ENCODE data around the gene SSBP4. TPM values are rescaled to one million over a fixed set of nuclear protein-coding genes. Genes with fewer than 3 reads are reported as not detected.

SSBP4 gene
- total RNA-seq, 4 donors from 2014 or later: 23.7 to 48.1 (median 26.1) TPM

DNA sequence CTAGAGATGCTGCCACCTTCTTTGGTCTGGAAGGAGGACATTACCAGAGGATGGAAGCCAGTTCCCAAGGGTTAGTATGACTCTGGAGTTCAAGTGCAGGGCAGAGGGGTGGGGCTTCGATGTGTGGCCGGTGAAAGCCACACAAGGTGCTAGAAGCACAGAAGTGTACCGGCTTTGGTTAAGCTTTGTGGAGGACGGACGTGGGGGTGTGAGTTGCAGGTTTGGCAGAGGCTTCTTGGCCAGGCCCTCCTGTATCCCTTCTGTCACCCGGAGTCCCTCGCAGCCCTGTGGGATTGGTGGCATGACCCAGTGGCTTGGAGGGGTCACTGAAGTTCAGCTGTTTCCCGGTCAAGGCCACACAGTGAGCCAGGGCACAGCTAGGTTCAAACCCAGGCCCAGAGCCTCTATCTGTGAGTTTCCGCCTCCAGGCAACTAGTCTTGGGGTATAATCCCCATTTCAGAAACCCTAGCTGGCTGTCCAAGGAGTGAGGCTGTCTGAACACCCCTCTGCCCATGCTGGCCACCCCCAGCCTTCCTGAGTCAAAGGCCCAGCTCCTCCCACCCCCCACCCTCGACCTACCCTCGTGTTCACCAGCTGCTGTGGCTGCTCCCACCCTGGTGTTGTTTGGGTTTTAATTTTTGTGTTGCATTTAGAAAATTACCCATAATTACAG, 4.6 kb upstream of the SSBP4 start:
- WGBS, 2 donors: 21 to 30% methylated on average over 7 of the region's 11 CpGs
- Histone ChIP-seq H3K27me3 (peaks cover 0 to 31% (median 0%) of the 10 kb centered on the region in 4 donors), H3K4me1 (peaks cover 46 to 63% (median 49%) of the 10 kb centered on the region in 3 donors), H3K4me3 (peak overlapping the region in 3 of 4 donors; percentile 21 to 58 (median 30)), H3K27ac (peak overlapping the region; percentile 67 to 94 (median 92)), H3K36me3 (no peaks in the 10 kb centered on the region), H3K9me3 (no peaks in the 10 kb centered on the region)
- intact Hi-C loops (cut with DNase I): loop anchor here (5.0 kb wide), 1 partner anchor 62 kb away; no protein-coding TSS in a partner anchor
- no peak for TF ChIP-seq POLR2A (IDR thresholded peaks at IDR 0.05)
- TF ChIP-seq, protein P1, sequence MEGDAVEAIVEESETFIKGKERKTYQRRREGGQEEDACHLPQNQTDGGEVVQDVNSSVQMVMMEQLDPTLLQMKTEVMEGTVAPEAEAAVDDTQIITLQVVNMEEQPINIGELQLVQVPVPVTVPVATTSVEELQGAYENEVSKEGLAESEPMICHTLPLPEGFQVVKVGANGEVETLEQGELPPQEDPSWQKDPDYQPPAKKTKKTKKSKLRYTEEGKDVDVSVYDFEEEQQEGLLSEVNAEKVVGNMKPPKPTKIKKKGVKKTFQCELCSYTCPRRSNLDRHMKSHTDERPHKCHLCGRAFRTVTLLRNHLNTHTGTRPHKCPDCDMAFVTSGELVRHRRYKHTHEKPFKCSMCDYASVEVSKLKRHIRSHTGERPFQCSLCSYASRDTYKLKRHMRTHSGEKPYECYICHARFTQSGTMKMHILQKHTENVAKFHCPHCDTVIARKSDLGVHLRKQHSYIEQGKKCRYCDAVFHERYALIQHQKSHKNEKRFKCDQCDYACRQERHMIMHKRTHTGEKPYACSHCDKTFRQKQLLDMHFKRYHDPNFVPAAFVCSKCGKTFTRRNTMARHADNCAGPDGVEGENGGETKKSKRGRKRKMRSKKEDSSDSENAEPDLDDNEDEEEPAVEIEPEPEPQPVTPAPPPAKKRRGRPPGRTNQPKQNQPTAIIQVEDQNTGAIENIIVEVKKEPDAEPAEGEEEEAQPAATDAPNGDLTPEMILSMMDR (IDR thresholded peaks at IDR 0.05): no peak
- no peak for DNase-seq

DNA sequence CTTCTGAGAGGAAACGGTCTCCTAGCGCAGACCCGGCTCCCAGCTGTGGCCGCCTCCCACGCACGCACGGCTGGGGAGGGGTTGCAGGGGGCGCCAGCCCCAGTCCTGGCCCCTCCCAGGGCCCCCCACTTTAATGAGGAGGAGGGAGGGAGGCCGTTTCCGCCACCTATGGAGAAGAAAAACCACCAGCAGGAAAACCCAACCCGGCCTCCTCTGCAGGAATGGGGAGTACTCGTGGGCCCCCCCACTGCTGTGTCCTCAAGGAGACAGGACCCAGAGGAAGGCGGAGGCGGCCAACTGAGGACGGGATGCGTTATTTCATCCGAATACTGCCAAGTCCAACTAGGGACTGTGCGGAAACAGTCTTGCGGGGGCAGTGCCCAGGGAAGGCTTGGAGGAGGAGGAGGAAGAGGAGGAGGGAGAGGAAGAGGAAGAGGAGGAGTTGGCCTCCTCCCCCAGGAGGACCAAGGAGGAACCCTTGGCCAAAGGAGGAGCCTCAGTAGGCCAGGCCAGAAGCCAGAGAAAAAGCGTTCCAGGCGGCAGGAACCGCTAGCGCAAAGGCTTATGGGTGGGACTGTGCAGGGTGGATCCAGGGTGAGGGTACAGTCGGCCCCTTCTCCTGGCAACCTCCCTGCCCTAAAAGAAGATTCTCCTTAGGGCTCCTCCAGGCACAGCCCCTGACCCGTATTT, 3.9 kb upstream of the SSBP4 start:
- intact Hi-C loops (cut with DNase I): no loop called here
- Histone ChIP-seq H3K4me3 (peak overlapping the region; percentile 3 to 58 (median 26)), H3K9me3 (no peaks in the 10 kb centered on the region), H3K27ac (peak overlapping the region; percentile 67 to 94 (median 92)), H3K36me3 (no peaks in the 10 kb centered on the region), H3K27me3 (peaks cover 0 to 31% (median 0%) of the 10 kb centered on the region in 4 donors), H3K4me1 (peaks cover 49 to 65% (median 55%) of the 10 kb centered on the region in 3 donors)
- TF ChIP-seq POLR2A (IDR thresholded peaks at IDR 0.05): peak in 1 of 4 donors; percentile 36
- TF ChIP-seq, protein P1 (IDR thresholded peaks at IDR 0.05): no peak
- 17 to 26% methylated on average over 18 to 19 of the region's 25 CpGs for WGBS, 2 donors
- no peak for DNase-seq

DNA sequence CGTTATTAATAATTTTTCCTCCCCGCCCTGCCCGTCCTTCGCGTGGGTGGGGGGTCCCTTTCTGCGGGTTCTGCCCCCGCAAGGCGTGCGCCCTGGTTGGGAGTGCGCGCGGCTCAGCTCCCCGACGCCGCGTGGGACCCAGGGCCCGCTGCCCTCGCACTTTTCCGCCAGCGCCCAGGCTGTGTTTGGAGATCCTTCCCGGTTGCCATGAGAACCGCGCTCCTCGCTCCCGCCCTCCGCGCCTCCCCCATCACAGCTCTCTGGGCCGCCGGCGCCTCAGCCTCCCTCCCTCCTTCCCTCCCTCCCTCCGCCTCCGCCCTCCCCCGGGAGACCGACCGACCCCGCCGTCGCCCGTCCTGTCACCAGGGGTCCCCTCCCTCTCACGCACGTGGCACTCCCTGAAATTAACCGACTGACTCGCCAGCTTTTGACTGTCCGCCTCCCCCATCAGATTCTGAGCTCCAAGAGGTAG, 2.4 kb upstream of the SSBP4 start:
- peak in 1 of 4 donors; percentile 5 for TF ChIP-seq POLR2A (IDR thresholded peaks at IDR 0.05)
- TF ChIP-seq, protein P1 (IDR thresholded peaks at IDR 0.05): no peak
- H3K4me3 ChIP-seq: peak overlapping the region; percentile 5 to 90 (median 56)
- no peak for DNase-seq
- H3K27ac ChIP-seq: peak overlapping the region; percentile 67 to 94 (median 92)
- 0% methylated on average over 2 to 18 of the region's 44 CpGs for WGBS, 2 donors
- no peaks in the 10 kb centered on the region for H3K36me3 ChIP-seq
- no peaks in the 10 kb centered on the region for H3K9me3 ChIP-seq
- intact Hi-C loops (cut with DNase I): no loop called here
- H3K4me1 ChIP-seq: peaks cover 62 to 75% (median 63%) of the 10 kb centered on the region in 3 donors
- peaks cover 0 to 31% (median 0%) of the 10 kb centered on the region in 4 donors for H3K27me3 ChIP-seq

DNA sequence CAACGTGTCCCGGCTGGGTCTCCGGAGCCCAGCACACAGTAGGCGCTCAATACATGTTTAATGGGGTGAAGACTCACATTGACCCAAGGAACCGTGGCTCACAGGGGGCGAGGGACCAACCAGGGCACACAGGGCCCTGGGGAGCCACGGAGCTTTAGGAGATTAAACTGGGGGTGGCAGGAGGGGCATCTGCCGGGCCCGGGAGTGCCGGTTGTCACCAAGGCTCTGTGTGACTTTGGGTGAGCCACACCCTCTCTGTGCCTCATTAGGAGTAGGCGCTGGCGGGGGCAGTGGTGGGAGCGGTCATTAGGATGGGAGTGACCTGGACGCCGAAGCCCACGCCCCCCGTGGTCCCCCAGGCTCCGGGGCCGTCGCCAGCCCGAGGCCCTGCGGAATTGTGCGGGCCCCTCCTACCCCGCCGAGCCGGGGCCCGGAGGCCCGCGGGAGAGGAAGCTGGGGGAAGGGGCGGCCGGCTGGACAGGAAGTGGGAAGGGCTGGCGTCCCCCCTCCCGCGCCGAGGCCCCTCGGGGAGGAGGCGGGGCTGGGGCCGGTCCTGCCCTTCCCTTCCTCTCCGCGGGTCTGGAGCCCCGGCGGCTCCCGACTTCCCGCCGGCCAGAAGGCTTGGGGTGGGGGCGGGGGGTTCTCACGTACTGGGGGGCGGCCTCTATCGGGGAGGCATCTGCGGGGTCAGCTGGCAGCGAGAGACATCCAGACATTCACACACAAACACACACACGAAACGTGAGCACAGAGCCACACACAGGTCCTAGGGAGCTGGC, 1.8 kb upstream of the SSBP4 start:
- 0% methylated on average over 2 to 4 of the region's 53 CpGs for WGBS, 2 donors
- intact Hi-C loops (cut with DNase I): no loop called here
- no peaks in the 10 kb centered on the region for H3K36me3 ChIP-seq
- no peak for DNase-seq
- H3K27ac ChIP-seq: peak overlapping the region; percentile 67 to 94 (median 92)
- peaks cover 62 to 81% (median 63%) of the 10 kb centered on the region in 3 donors for H3K4me1 ChIP-seq
- H3K4me3 ChIP-seq: peak overlapping the region; percentile 5 to 90 (median 56)
- peaks cover 0 to 31% (median 0%) of the 10 kb centered on the region in 4 donors for H3K27me3 ChIP-seq
- TF ChIP-seq POLR2A (IDR thresholded peaks at IDR 0.05): peak in 2 of 4 donors; percentile 55 to 65
- TF ChIP-seq, protein P1 (IDR thresholded peaks at IDR 0.05): no peak
- no peaks in the 10 kb centered on the region for H3K9me3 ChIP-seq
